Testis (tissue), 3 donors: ENCODE data around the gene C5orf46. TPM values are rescaled to one million over a fixed set of nuclear protein-coding genes. Genes with fewer than 3 reads are reported as not detected.

Experiments
- DNase-seq: peaks from one replicate; pipeline ENCODE4 v3.0.0-alpha.2; 2019
- H3K27ac ChIP-seq, 2 donors: fragments of 200-600 bp; sonication (generic); one replicate each; pipeline ENCODE4 v1.5.1; 2019
- H3K27me3 ChIP-seq: fragments of 200-600 bp; sonication (generic); one replicate; pipeline ENCODE4 v1.5.1; 2019
- H3K36me3 ChIP-seq: fragments of 200-600 bp; sonication (generic); one replicate; pipeline ENCODE4 v1.5.1; 2017; ENCODE audit warnings: low read depth; ENCODE audit errors: missing control alignments
- H3K4me1 ChIP-seq: fragments of 200-600 bp; sonication (generic); one replicate; pipeline ENCODE4 v1.5.1; 2019
- H3K4me3 ChIP-seq, 2 donors: fragments of 200-600 bp; sonication (generic); one replicate each; pipeline ENCODE4 v1.5.1; 2017 to 2019
- H3K9me3 ChIP-seq: fragments of 200-600 bp; sonication (generic); one replicate; pipeline ENCODE4 v1.5.1; 2017
- CTCF ChIP-seq, 3 experiments: fragments of 450-650 bp in 2 of 3; fragments of 200-600 bp in 1 of 3; sonication (generic) in 1 of 3; IDR thresholded peaks; one replicate each; pipeline ENCODE4 v1.5.1; 2016 to 2019; ENCODE audit warnings: antibody characterized with exemption in 3 of 3, mild to moderate bottlenecking in 2 of 3, moderate library complexity in 1 of 3
- POLR2A ChIP-seq: fragments of 450-650 bp; IDR thresholded peaks from one replicate; pipeline ENCODE4 v1.6.1; 2017; ENCODE audit warnings: antibody characterized with exemption, mild to moderate bottlenecking, moderate library complexity
- WGBS, 2 donors: methylation state at CpG; one replicate each; pipeline ENCODE4 v1.1.5; 2018; 5-methylcytosine and 5-hydroxymethylcytosine counted together
- intact Hi-C: fragments of 100-400 bp; cut with DNase I; formaldehyde crosslinking; loops from one replicate; pipeline ENCODE4 v1.15.1; 2023; ENCODE audit warnings: low total_unique reads
- polyA plus RNA-seq: library from polyadenylated mRNA; stranded (reverse); fragments of 350-450 nt; fragmentation: Illumina TruSeq; extraction: RNeasy Lipid Tissue Mini Kit (QIAGEN cat#74804); gene quantifications from one replicate; pipeline ENCODE4 v1.2.3, GENCODE V29; 2014; ENCODE audit warnings: low read depth, low replicate concordance; ENCODE audit not compliant: insufficient read depth
- total RNA-seq, 2 donors: library from RNA; depleted of rRNA; stranded (reverse); fragments of >200 nt; gene quantifications; one replicate each; pipeline ENCODE4 v1.2.3, GENCODE V29; 2016

C5orf46 gene
- total and polyA plus RNA-seq, 3 donors from 2014 or later, result 5.1 to 25.8 (median 6.1) TPM

DNA sequence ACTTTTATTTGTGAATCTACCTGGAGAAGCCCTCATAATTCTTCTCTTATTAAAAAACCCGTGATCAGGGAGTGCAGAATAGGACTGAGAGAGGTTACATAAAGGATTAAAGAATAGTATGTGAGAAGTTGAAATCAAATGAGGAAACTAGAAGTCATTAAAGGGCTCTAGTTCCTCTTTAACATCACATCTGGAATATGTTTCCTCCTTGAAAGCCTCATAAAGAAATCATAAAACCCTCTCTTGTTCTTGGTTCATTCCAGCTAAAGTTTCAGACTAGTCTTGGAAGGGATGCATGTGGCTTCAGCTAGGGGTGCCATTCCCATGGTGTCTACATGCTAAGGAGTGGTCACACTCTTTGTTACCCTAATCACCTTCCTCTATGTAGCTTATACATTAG is 5.7 kb upstream of the C5orf46 start:
- no peak overlapping the region for H3K27ac ChIP-seq
- no peaks in the 10 kb centered on the region for H3K4me1 ChIP-seq
- no peak overlapping the region for H3K4me3 ChIP-seq
- no peaks in the 10 kb centered on the region for H3K9me3 ChIP-seq
- TF ChIP-seq POLR2A, result no peak
- TF ChIP-seq CTCF (IDR thresholded peaks at IDR 0.05), result no peak
- H3K36me3 ChIP-seq, result no peaks in the 10 kb centered on the region
- H3K27me3 ChIP-seq, result no peaks in the 10 kb centered on the region
- no peak for DNase-seq
- 79 to 83% methylated on average over 1 of the region's 1 CpG for WGBS, 2 donors
- intact Hi-C loops, result no loop called here

DNA sequence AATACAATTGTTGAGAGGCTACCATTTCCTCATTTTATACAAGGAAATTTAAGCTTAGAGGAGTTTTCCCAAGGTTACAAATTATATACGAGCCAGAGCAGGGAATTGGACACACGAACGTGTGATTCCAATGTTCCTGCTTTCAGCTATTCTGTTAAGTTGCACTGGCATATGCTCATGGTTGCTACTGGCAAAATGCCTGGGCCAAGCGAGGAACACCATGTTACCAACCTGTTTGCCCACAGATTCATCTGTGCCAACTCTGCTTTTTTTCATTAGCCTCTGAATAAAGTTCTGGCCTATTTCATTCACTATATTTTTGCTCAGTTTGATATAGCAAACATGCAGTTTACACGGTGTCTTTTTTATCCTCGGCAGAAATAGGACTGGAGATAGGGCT is 5.1 kb upstream of the C5orf46 start:
- H3K9me3 ChIP-seq, result no peaks in the 10 kb centered on the region
- H3K27me3 ChIP-seq, result no peaks in the 10 kb centered on the region
- no peaks in the 10 kb centered on the region for H3K36me3 ChIP-seq
- H3K4me1 ChIP-seq, result no peaks in the 10 kb centered on the region
- WGBS, 2 donors, result 36 to 40% methylated on average over 6 of the region's 6 CpGs
- no peak overlapping the region for H3K27ac ChIP-seq
- peak; percentile 64 for DNase-seq
- H3K4me3 ChIP-seq, result no peak overlapping the region
- TF ChIP-seq CTCF (IDR thresholded peaks at IDR 0.05) (no peak), POLR2A (no peak)
- intact Hi-C loops, result no loop called here

DNA sequence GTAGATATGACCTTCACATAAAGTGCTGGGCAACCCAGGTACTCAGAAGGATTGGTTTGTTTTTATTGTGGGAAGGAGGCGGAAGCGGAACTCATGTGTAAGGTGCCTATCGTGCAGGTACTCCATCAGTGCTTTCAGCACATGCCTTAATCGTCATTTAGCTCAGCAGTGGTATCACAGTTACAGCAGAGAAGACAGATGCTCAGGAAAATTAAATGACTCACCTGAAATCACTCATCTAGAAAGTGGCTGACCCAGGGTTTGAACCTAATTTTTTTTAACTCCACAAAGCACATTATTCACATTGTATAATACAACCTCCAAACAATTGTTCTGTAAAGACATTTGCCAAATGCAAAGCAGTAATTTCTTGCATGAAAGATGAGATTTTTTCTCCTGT is 2.2 kb downstream of the C5orf46 start:
- Histone ChIP-seq H3K9me3 (no peaks in the 10 kb centered on the region), H3K27ac (no peak overlapping the region), H3K4me3 (no peak overlapping the region), H3K4me1 (no peaks in the 10 kb centered on the region), H3K36me3 (no peaks in the 10 kb centered on the region), H3K27me3 (no peaks in the 10 kb centered on the region)
- intact Hi-C loops, result no loop called here
- TF ChIP-seq CTCF (IDR thresholded peaks at IDR 0.05) (no peak), POLR2A (no peak)
- 87 to 88% methylated on average over 4 of the region's 4 CpGs for WGBS, 2 donors
- DNase-seq, result no peak

- no peak for TF ChIP-seq CTCF (IDR thresholded peaks at IDR 0.05)
- no peak for TF ChIP-seq POLR2A
These were observed 3.7 kb downstream of the C5orf46 start for GRCh38 chr5:147902609-147903115.

GRCh38 chr5:147901599-147902039 is 4.7 kb downstream of the C5orf46 start:
- intact Hi-C loops, result no loop called here
- WGBS, 2 donors, result 80 to 81% methylated on average over 12 of the region's 12 CpGs

More at GRCh38 chr5:147902609-147903115, 3.7 kb downstream of the C5orf46 start:
- intact Hi-C loops, result no loop called here
- Histone ChIP-seq H3K9me3 (no peaks in the 10 kb centered on the region), H3K27me3 (no peaks in the 10 kb centered on the region), H3K27ac (no peak overlapping the region), H3K4me3 (no peak overlapping the region), H3K36me3 (no peaks in the 10 kb centered on the region), H3K4me1 (no peaks in the 10 kb centered on the region)
- DNase-seq, result no peak

More at GRCh38 chr5:147901599-147902039, 4.7 kb downstream of the C5orf46 start:
- no peaks in the 10 kb centered on the region for H3K36me3 ChIP-seq
- no peaks in the 10 kb centered on the region for H3K9me3 ChIP-seq
- H3K27ac ChIP-seq, result no peak overlapping the region
- no peak for DNase-seq
- H3K27me3 ChIP-seq, result no peaks in the 10 kb centered on the region
- H3K4me1 ChIP-seq, result no peaks in the 10 kb centered on the region
- TF ChIP-seq CTCF (IDR thresholded peaks at IDR 0.05), result no peak
- TF ChIP-seq POLR2A, result no peak
- no peak overlapping the region for H3K4me3 ChIP-seq
